ENCODE data around the gene FOSB. TPM values are rescaled to one million over a fixed set of nuclear protein-coding genes. Genes with fewer than 3 reads are reported as not detected.

The FOSB gene
- polyA plus RNA-seq, 2 of the 4 experiments (the other 2 are of a cell fraction), result 0.57 to 48.8 TPM

- H3K4me1 ChIP-seq, result peaks cover 24% of the 10 kb centered on the region
- WGBS (ENCODE audit: missing lambda C conversion rate), result 40% methylated on average over 33 of the region's 33 CpGs
- peak; percentile 7 to 12; a peak in 5 of 6 replicates for ATAC-seq
These were observed 2.4 kb downstream of the FOSB start for GRCh38 chr19:45469945-45470761.

GRCh38 chr19:45470762-45471081 is 2.9 kb downstream of the FOSB start:
- 87% methylated on average over 10 of the region's 15 CpGs for WGBS (ENCODE audit: missing lambda C conversion rate)
- Histone ChIP-seq H3K4me2 (no peak overlapping the region), H3K27ac (no peak overlapping the region), H3K4me3 (no peak overlapping the region), H3K4me1 (peaks cover 24% of the 10 kb centered on the region), H3K9me3 (no peaks in the 10 kb centered on the region)
- ChIA-PET POLR2A (no interaction called here), CTCF (interaction anchor here (0.9 to 33.4 kb wide), 5 partner anchors 8 to 34 kb away, joined by 3 to 1883 read pairs (median 7); partner anchors contain the start of gene ERCC1)
- DNase-seq (ENCODE audit: low read depth in 1 of 2, low spot score in 1 of 2), result no peak
- no peak for FAIRE-seq
- TF ChIP-seq NFE2L2 (conservative IDR thresholded peaks at IDR 0.05; ENCODE audit: low read length), result no peak
- peak; percentile 10; the same call in 1 of the 2 replicates for TF ChIP-seq TP53 (CRISPR knock-in tag; IDR thresholded peaks at IDR 0.05)
- no peak for TF ChIP-seq JUN (IDR thresholded peaks at IDR 0.05)
- no peak for ATAC-seq

More at GRCh38 chr19:45469945-45470761, 2.4 kb downstream of the FOSB start:
- DNase-seq (ENCODE audit: low read depth in 1 of 2, low spot score in 1 of 2) (peak in 1 of 2 experiments; percentile 71), FAIRE-seq (no peak)
- POLR2A ChIA-PET, result interaction anchor here (1.2 to 3.5 kb wide), 6 partner anchors 8 to 291 kb away, joined by 5 to 40 read pairs (median 8); partner anchors contain the start of genes BLOC1S3, ERCC1 and TRAPPC6A
- Histone ChIP-seq H3K9me3 (no peaks in the 10 kb centered on the region), H3K27ac (peak overlapping the region in 1 of 2 experiments; percentile 1; a peak in 1 of 6 replicates), H3K4me2 (peak overlapping the region; percentile 96), H3K4me3 (peak overlapping the region; percentile 58)
- CTCF ChIA-PET, result interaction anchor here (0.9 to 33.4 kb wide), 9 partner anchors 8 to 68 kb away, joined by 3 to 1883 read pairs (median 10); partner anchors contain the start of gene ERCC1
- TF ChIP-seq RFX5 (IDR thresholded peaks at IDR 0.05) (no peak), TFCP2L1 (CRISPR knock-in tag; IDR thresholded peaks at IDR 0.05) (0 out of 2 replicates have a peak, but pooled peaks have one; percentile 1), HOXA7 (CRISPR knock-in tag; IDR thresholded peaks at IDR 0.05) (peak; percentile 23; the same call in 1 of the 2 replicates), RNF2 (IDR thresholded peaks at IDR 0.05; ENCODE audit: borderline replicate concordance, low read depth) (no peak), EHF (CRISPR knock-in tag; IDR thresholded peaks at IDR 0.05) (no peak), ESRRA (IDR thresholded peaks at IDR 0.05; ENCODE audit: borderline replicate concordance, low read length) (no peak), ZSCAN20 (CRISPR knock-in tag; IDR thresholded peaks at IDR 0.05) (no peak), ZC3H11A (IDR thresholded peaks at IDR 0.05) (0 out of 2 replicates have a peak, but pooled peaks have one; percentile 7), CHD2 (IDR thresholded peaks at IDR 0.05; ENCODE audit: low read length, partially characterized antibody) (no peak), FOSB (CRISPR knock-in tag; IDR thresholded peaks at IDR 0.05) (0 out of 2 replicates have a peak, but pooled peaks have one; percentile 16), FOSL2 (IDR thresholded peaks at IDR 0.05) (no peak), FOSL2 (CRISPR knock-in tag; IDR thresholded peaks at IDR 0.05) (peak; percentile 27; the same call in 1 of the 2 replicates), HOXB13 (CRISPR knock-in tag; IDR thresholded peaks at IDR 0.05; ENCODE audit: low read depth) (0 out of 2 replicates have a peak, but pooled peaks have one; percentile 21), RARB (CRISPR knock-in tag; IDR thresholded peaks at IDR 0.05) (0 out of 2 replicates have a peak, but pooled peaks have one; percentile 23), POLR2AphosphoS2 (conservative IDR thresholded peaks at IDR 0.05; ENCODE audit: low read length) (peak; percentile 89), CEBPB (IDR thresholded peaks at IDR 0.05) (no peak), NPAS2 (CRISPR knock-in tag; IDR thresholded peaks at IDR 0.05; ENCODE audit: borderline replicate concordance) (no peak), POLR2A (IDR thresholded peaks at IDR 0.05; ENCODE audit: low read length) (no peak), CBX8 (IDR thresholded peaks at IDR 0.05) (no peak), MAFK (IDR thresholded peaks at IDR 0.05; ENCODE audit: partially characterized antibody) (no peak), BCL3 (IDR thresholded peaks at IDR 0.05) (no peak), NR3C1 (IDR thresholded peaks at IDR 0.05) (no peak), JUNB (IDR thresholded peaks at IDR 0.05) (no peak), HES2 (IDR thresholded peaks at IDR 0.05) (no peak), TP53 (CRISPR knock-in tag; IDR thresholded peaks at IDR 0.05) (peak; percentile 60; the same call in 1 of the 2 replicates), CHD4 (IDR thresholded peaks at IDR 0.05; ENCODE audit: borderline replicate concordance) (no peak), HEYL (CRISPR knock-in tag; IDR thresholded peaks at IDR 0.05) (no peak), GATA3 (IDR thresholded peaks at IDR 0.05; ENCODE audit: borderline replicate concordance) (no peak), HMGXB4 (CRISPR knock-in tag; IDR thresholded peaks at IDR 0.05; ENCODE audit: borderline replicate concordance) (peak; percentile 62; the same call in 1 of the 2 replicates), JUN (IDR thresholded peaks at IDR 0.05) (no peak)
